T-helper 2 cell (primary cell): ENCODE results near the gene ENOX1.
"Not testable (repeated sequence)": the region's sequence is repeated elsewhere in the genome, so short reads cannot be mapped to it uniquely, and the experiment has no call there.

Source experiments
- DNase-seq, 5 experiments: peaks; one replicate each; pipeline versions ENCODE4 v3.0.0 to v3.0.0-alpha.2; 2012 to 2022

ENOX1 gene

DNA sequence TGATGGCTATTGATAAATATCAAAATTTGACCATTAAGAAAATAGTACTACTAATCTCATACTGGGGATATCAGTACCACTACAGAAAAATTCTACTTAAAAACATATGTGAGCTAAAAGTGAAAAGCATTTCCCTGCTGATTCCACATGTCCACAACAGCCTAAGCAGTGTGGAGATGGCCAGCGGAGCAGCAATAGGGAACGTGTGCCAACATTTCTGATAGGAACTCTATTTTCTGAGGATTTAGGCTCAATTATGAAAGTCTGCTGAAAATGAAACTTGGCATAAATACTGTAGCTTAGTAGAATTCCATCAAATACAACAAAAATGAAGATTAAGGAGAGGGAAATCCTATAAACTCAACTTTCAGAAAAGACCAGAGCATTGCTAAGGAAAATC, 311.6 kb downstream of the ENOX1 start:
- DNase-seq, result no peak

DNA sequence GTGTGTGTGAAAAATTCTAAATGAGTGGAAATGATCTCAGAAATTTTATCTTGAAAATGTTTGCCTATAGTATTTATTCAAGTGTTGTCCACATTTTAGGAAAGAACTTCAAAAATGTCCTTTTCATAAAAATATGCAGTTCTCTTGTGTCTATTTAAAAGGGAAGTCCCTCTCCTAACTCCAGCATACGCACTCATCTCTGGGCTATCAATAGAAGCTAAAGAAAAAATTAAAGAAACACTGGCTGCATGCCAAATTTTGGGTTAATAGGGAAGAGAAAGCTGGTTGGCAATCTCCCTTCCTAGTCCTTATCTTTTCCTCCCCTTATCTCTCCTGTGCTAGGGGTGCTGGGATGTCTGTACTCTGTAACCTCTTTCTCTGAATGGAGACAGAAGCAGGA, 313.3 kb downstream of the ENOX1 start:
- no peak for DNase-seq

DNA sequence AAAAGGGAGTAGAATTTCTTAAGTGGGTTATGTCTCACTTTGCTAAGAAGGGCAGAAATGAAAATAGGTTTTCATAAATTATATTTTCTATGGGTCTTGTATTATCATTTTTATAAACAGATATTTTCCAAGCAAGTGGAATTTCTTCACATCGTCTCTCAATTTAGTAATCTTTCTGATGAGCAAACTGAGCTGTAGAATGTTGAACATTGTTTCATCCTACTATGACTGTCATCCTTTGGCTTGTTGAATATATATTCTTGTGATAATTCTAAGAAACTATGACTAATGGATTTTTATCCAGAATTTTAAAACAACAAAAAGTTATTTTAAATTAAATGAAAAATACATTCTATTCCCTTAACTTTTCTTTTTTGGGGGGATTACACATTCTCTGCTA, 313.8 kb downstream of the ENOX1 start:
- DNase-seq, result no peak

DNA sequence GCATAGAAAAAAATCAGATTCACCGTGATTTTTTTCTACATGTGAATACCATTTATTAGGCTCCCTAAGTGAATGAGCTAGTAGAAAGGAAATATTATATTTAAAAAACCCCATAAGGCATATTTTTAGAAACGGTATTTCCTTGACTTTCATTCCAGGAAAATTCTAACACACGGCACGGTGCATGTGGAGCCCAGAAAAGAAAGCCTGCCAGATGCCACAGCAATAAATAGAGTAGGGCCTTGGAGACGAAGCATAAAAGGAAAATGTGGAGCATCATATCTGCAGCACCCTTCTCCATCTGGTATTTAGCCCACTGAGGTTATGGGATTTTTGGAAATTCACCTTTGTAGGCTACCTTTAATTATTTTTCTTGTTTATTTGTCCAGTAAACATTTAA, 314.4 kb downstream of the ENOX1 start:
- no peak for DNase-seq

DNA sequence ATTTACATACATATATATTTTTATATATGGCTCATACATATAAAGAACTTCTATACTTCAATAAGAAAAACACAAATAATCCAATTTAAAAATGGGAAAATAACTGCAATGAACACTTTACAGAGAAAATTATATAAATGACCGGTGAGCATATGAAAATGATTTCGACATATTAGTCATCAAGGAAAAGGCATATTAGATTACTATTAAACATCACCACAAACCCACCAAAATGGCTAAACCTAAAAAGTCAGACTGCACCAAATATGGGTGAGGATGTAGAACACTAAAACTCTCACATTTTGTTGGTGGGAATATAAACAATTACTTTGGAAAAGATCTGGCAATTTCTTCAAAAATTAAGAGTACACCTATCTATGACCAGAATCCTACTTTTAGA, 316.2 kb downstream of the ENOX1 start:
- DNase-seq, result no peak

DNA sequence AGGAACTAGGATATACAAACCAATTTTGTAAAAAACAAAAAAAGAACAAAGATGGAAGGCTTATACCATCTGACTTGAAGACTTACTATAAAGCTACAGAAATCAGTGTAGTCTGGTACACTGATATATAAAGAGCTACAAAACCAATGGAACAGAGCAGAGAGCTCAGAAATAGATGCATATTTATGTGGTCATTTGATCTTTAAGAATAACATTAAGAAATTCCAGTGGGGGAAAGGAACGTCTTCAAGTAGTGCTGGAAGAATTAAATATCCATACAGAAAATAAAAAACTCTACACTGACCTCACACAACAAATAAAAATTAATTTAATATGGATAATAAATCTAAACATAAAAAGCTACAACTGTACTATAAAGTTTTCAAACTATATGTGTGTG, 317.0 kb downstream of the ENOX1 start:
- no peak for DNase-seq

DNA sequence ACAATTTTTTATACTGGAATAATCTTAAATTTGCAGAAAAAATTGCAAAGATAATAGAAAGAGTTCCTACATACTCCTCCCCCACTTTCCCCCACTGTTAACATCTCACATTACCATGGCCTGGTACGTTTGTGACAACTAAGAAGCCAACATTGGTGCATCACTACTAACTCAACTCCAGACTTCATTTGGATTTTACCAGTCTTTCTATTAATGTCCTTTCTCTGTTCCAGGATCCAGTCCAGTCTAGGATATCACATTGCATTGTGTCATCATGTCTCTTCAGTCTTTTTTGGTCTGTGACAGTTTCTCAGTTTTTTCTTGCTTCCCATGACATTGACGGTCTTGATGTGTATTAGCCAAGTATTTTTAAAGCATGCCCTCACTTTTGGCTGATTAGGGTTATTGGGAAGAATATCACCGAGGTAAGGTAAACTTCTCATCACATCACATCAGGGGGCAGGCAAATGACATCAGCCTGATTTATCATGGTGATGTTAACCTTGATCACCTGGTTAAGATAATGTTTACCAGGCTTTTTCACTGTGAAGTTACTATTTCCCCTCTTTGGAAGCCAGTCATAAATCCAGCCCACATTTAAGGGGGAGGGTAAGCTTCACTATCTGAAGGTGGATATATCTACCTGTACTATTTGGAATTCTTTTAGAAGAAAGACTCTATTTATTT, 322.1 kb downstream of the ENOX1 start:
- DNase-seq, result no peak

DNA sequence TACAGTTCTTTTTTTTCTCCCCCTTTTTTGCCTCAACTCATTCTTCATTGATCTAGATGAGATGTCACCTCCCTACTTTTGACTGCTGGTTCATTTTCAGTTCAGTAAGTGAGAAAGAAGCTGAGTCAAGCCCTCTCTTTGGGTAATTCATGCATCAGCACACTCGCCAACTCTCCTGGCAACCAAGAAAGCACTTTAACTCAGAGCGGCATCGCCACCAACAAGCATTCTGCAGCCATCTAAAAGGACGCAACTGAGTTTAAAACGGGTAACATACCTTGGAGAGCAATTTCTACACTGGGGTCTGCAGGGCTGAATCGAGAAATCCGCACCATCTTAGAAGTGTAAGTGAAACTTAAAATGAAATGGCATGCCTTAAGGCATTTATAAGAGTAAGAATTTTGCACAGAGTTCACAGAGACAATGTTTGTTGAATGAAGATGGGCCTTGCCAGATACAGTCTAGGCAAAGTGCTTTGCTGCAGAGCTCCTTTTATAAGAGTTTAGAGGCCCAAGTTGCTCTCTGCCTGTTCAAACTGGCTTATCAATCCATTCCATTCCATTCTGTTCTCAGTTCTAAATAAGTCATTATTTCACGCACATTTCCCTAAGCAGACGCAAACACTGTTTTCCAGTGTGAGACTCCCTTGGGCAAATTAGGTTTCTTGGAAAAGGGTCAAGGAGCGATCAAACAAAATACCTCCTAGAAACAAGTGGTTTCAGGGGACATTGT, 338.0 kb downstream of the ENOX1 start:
- no peak for DNase-seq

DNA sequence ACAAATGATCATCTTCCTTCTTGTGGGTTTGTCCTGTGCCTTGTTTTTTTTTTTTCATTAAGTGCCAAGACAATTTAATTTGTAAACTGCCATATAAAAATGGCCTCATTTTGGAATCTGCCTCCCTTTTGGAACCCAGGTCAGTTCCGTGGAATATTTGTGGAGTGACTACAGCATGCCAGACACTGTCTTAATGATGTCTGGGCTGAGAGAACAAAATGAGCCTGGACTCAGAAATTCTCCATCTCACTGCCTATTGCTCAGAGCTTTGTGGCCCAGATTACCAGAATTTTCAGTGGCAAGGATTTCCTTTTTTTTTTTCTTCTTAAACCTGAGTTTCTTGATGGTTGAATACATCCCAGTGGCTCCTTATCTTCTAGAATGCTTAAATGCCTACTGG, 340.6 kb downstream of the ENOX1 start:
- DNase-seq, result no peak

DNA sequence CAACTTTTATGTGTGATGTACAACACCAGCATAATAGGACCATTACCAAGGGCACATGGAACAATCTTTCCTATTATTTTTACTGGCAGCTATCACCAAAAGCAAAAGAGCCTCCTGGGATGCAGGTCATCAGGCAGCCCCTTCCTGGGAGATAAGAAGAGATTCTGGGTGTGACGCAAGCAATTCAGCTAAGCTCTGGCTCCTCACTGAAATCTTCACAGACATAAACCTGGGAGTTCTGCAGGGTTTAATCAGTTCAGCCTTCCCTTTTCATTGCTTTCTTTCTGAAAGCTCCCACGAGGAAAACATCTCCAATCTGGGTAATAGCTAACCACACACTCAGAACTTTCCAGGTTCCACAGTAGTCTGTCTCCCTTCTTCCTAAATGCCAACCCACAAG, 341.1 kb downstream of the ENOX1 start:
- no peak for DNase-seq

DNA sequence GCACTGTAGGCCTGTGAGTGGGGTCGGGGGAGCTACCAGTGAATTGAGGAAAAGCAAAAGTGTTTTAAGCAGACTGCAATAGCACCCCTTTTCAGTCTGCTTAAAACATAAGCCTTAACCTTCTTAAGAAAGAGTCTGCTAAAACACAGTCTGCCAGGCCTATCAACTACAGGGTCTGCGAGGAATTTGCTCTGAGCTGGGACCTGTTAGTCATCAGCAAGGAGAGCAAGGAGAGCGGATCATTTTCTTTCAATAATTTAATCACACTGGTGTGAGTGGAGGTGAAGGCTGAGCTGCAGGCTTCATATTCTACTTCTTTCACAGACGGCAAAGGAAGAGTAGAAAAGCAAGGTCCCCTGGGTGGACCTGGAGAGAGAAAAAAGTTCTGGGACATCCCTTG, 342.7 kb downstream of the ENOX1 start:
- DNase-seq, result no peak

DNA sequence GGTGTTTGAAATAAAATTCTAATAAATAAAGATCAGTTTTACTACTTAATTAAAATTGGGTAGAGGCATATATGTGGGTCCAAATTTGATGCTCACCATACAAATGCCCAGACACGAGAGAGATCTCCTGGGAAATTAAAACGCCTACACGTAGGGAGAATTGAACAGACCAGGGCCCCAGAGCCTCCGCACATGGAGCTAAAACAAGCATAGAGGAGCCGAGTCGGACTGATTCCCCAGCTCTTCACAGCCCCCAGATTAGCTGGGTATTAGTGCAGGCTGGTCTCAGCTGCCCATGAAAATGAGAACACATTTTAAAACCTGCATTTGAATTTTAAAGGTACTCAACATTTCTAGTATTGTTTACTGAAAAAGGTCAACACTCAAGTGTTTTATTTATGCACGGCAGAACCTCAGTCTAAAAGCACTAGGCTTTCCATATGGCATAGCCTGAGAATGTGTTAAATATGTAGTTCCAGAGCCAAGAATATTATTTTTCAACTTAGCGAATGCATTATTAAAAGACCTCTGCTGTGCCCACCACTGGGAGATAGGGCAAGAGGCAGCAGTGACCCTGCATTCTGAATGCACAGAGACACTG, 344.8 kb downstream of the ENOX1 start:
- no peak for DNase-seq

DNA sequence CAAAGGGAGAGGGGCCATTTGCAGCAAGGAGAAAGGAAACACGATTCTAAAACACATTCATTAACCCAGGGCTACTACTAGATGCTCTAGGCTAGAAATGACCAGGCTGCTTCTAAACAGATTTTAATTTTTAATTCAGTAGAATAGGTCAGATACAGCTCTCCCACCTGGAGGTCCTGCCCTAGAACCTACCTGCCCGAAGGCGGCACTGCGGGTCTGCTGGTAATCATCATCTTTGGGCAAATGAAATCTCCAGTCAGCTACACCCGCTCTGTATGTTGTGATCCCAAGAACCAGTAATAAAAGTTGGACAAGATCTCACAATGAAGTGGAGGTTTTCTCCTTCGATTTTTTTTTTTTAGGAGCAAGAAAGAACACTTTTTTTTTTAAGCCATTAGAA, 345.3 kb downstream of the ENOX1 start:
- DNase-seq, result no peak

DNA sequence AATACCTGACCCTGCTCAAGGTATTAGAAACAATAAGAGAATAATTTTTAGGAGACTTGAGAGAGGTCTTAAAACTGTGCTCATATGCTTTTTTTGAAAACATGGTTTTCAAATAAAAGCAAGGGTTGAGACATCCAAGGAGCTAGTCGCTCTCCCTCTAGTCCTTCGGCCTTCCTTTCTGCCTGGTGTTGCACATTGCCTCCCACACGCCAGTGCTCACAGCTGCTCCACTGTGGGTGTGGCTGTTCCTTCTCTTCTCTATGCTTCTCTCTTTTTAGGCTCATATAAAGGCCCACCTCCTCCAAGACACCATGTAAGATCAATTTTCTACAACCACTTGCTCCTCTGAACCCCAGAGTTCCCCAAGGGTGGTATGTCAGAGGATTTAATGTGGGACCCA, 352.6 kb downstream of the ENOX1 start:
- DNase-seq, result no peak

DNA sequence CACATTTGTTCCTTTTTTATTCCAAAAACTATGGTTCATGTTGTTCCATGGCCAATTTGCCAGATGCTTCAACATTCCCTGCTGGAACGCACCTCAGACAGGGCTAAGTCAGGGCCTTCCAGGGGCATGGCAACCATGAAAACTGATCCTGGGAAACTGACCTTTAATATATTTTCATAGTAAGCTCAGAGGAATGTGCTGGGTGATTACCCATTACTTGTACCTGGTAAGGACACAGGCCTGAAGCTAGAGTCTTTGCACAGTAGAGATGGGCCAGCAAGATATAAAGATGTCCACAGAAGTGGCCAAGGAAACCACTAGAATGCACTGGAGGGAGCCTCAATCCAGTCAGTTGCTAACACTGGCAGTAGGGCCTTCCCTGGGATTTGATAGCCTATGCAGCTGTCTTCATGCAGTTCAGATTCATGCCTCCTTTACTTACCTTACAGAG, 353.1 kb downstream of the ENOX1 start:
- no peak for DNase-seq

DNA sequence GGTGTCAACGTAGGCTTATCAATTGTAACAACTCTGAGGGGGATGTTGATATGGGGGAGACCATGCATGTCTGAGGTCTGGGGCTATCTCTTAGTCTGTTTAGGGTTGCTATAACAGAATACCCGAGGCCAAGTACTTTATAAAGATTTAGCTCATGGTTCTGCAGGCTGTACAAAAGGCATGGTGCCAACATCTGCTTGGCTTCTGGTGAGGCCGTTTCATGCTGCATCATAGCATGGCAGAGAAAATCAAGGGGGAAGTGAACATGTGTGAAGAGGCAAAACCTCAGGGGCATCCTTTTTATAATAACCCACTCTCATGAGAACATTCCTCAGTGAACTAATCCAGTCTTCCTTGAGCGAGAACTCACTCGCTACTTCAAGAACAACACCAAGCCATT, 353.8 kb downstream of the ENOX1 start:
- DNase-seq, result no peak

DNA sequence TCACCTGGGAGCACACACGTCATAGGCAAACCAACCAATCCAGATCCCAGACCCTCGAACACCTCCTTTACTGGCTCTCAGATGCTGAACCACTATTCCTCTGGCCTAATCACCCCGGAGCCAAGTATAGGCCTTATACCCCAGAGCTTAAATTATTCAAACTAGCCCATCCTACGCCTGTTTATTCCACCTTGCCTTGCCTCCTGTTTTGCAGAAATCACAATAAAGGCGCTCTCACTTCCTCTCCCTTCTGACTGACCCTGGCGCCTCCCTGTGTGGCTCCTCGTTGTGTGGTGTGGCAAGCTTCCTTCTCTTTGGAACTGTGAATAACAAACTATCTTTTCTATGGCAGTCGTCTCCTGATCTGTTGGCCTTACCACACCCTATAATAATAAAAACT, 354.9 kb downstream of the ENOX1 start:
- no peak for DNase-seq

DNA sequence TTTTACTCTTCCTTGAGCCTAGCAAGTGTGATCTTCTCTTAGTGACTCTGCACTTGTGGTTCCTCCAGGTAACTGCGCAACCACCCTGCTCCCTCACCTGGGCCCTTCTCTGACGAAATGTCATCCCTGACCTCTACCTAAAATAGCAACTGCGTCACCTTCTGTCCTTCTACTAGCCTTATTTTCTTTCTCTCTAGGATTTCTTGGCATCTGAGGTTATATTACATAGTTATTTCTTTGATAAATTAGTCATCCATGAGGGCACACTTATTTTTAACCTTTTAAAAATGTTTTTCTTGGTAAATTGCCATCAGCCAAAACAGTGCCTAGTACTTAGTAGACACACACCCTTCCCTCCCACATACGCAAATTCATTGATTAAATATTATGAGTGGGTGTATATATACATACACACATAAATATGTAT, 355.5 kb downstream of the ENOX1 start:
- DNase-seq, result no peak

DNA sequence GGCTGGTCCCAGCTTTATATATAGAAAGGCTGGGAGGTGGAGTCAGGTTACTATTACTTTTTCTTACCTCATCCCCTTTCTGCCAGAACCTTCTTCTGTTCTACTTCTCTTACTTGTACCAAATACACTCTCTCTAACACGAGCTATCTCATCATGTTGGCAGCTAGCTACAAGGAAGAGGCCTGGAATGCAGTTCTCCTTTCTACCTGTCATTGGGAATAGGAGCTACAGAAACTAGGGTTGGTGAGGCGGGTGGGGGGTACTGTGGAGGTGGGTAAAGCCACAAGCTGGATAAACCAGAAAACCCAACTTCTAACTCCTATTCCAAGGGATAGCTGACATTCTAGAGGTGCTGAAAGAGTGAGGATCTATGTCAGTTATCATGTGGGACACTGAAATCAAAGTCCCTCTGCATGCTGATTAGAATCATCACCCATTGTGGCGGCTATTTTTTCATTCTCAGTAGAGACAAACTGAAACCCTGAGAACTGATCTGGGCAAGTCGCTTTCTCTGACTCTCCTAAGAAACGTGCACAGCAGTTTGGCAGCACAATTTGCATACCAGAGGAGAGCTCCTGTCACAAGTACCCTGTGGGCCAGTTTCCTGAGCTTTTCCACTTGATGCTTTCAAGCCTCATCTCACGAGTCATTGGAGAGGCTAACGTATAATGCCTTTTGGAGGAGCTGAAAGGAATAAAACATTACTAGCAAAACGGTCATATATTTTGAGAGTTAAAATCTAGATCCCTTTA, 358.1 kb downstream of the ENOX1 start:
- no peak for DNase-seq

DNA sequence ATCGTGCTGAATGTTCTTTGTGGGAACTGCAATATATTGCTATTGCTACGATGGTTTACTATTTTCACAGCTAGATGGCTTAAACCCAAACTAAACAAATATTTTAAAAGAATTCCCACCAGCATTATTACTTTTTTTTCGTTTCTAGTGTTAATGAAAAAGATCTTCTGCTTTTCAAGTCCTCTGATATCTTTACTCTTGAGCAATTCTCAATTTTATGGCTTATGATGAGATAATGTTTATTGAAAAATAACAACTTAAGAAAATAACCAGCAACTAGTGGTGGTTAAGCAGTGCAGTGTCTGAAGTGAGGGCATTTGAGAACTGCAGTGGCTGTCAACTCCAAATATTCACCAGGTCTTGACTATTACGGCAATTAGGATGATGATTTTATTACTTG, 360.4 kb downstream of the ENOX1 start:
- DNase-seq, result no peak

DNA sequence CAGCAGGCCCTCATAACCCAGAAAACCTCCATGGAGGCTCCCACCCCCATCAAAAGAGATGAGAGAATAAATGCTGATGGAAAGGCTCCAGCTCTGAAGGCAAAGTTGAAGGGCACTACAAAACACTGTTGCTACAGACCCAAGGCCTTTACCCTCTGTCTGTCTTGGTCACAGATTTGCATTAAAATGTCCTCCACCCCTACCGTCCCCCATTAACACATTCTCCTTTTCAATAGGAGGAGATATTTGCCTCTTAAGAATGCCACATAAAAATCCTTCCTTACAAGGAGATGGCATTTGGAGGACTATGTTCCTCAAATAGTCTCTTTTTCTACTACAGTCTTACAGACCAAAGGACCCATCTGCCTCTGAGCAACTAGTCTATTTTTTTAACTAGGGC, 361.5 kb downstream of the ENOX1 start:
- DNase-seq, result no peak

DNA sequence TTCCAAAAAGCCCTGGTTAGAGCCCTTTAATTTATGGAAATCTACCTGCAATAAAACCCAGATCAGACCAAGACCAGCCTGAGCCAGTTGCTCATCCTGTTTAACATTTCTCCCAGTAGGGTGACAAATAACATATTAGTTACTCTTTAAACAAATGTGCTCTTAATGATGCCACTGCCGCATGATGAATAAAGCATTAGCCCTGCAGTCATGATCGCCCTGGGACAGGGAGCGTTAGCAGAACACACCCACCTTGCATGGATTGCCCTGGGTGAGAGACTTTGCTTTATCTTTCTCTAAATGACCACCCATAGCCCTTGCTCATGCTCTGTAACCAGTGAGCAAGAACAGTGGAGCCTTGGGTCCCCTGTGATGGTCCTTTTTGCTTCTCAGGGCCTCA, 362.4 kb downstream of the ENOX1 start:
- DNase-seq, result no peak

DNA sequence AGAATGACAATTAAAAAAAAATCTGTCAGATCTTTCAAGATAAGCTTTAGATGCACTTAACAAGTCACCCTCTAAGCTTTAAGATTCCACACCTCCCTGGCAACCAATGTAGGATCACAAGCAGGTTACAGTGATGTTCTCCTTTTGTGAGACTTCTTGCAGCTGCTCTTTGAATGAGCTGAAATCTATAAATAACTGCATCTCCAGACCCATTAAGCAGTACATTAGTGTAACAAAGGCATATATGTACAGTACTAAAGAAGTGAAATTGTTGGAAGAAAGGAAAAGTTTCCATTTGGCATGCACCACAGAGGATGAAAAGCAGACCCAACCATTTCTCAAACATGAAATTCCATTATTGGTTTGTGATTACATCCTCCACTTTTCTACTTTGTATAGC, 364.7 kb downstream of the ENOX1 start:
- DNase-seq, result no peak

DNA sequence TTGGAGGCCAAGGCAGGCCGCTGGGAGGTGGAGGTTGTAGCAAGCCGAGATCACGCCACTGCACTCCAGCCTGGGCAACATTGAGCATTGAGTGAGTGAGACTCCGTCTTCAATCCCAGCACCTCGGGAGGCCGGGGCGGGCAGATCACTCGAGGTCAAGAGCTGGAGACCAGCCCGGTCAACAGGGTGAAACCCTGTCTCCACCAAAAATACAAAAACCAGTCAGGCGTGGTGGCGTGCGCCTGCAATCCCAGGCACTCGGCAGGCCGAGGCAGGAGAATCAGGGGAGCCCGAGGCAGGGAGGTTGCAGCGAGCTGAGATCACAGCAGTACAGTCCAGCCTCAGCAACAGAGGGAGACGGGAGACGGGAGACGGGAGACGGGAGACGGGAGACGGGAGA, 369.9 kb downstream of the ENOX1 start:
- not testable (repeated sequence) for DNase-seq
